ENCODE data around the gene VMO1.
"Not testable (repeated sequence)": the region's sequence is repeated elsewhere in the genome, so short reads cannot be mapped to it uniquely, and the experiment has no call there.

The VMO1 gene, protein sequence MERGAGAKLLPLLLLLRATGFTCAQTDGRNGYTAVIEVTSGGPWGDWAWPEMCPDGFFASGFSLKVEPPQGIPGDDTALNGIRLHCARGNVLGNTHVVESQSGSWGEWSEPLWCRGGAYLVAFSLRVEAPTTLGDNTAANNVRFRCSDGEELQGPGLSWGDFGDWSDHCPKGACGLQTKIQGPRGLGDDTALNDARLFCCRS

DNA sequence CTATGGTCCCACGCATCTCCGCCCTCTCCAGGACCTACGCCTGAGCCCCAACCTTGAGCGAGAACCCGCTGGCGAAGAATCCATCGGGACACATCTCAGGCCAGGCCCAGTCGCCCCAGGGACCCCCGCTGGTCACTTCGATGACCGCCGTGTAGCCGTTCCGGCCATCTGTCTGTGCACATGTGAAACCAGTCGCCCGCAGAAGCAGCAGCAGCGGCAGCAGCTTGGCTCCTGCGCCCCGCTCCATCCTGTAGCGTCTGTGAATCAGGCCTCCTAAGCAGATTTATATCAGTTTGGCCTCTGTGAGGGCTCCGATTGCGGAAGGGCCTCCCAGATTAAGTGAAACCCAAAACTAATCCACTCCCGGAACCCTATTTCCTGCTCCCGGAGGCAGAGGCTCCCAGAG is at the start of gene VMO1:
VMO1 (minus strand) TSS at position 259 of the 406 bp plus-strand sequence; CDS start at position 247, 12 bp downstream.
- no peak for DNase-seq

DNA sequence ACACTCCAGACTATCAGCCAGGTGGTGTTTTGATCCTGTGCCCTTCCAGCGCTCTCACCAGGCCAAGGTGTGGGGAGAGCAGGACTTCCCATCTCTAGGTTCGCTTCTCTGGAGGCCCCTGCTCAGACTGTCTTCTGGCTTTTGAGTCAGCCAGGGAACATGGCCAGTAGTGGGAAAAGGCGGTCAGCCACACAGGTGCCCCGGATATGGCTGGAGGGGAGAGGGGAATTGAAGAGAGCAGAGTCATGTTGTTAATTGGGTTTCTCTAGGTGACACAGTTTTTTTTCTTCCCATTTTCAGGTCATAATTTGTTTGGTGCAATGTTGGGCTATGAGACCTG is 48.5 kb upstream of the VMO1 start:
- no peak for DNase-seq

DNA sequence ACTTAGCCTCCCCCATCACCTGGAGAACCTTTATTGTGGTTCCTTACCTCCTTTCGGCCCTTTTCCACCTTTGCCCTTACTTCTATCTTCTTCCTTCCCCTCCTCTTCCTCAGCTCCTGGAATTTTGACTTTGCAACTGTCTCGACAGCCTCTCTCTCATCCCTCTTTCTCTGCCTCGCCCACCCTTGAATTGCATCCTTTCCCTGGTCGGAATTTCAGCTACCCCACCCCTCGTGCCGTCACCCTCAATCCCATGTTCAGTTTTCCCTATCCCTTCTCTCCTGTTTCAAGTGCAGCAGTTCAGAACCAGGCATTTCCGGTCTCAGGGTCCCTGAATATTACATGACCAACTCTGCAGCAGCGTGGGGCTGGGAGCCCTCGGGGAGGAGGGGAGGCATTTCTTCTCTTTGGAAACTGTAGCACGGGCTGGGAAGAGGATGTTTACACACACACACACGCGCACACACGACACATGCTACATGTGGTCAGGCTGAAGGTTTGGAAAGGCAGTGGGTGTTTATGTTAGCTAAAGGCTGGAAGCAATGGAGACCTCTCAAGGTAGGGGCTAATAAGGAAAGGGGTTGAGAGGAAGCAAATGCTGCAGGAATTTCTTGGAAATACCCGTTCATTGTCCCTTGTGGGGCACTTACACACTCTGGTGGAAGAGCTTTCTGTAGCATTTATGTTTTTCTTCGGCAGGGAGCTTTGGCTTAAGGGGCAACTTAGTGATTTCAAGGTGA is 47.9 kb upstream of the VMO1 start:
- no peak for DNase-seq

DNA sequence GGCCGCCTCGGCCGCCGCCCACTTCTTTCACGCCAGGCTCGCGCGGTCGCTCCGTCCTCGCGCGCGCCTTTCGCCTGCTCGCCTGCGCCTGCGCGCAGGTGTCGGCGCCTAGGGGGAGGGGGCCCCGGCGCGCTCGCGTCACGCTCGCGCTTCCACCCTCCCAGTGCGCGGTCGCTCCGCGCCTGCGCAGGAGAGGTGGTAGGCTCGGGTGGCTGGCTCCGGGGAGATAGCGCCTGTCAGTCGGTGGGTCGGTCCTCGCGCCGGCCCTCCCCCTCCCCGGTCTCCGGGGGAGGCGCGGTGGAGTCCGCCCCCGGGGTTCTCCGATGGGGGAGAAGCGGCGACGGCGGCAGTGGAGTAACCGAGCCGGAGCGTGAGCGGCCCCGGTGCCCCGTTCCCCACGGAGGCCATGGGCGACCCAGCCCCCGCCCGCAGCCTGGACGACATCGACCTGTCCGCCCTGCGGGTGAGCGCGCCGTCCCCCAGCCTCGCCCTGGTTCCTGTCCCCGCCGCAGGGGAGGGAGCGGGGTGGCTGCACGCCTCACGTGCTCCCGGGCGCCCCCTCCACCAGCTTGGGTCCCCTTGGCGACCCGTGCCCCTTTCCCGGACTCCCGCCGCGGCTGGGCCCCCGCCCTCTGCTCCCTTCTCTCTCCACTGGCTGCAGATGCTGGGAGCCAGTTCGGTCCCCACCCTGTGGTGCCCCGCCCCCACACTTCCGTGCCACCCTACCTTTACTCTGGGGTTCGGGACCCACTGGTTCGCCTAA is 47.2 kb upstream of the VMO1 start, which contains the start of gene MINK1:
MINK1 (plus strand) TSS at position 163 of the 763 bp plus-strand sequence; CDS start at position 407, 244 bp downstream.
- peak; percentile 85 for DNase-seq

DNA sequence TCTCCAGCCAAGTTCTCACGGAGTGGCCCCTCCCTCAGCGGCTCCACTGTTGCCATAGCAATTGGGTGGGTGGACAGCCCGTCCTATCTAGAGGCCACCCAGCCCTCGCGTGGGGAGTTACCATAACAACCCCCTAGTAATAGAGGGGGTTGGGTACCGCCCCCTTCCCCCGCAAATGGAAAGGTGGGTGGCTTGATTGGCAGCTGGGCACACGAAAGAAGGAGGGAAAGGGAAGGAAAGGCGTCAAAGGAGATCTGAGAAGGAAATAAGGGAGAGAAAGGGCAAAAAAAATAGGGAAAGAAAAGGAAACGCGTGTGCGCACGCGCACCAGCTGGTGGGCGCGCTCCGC is 46.6 kb upstream of the VMO1 start:
- DNase-seq = not testable (repeated sequence)

DNA sequence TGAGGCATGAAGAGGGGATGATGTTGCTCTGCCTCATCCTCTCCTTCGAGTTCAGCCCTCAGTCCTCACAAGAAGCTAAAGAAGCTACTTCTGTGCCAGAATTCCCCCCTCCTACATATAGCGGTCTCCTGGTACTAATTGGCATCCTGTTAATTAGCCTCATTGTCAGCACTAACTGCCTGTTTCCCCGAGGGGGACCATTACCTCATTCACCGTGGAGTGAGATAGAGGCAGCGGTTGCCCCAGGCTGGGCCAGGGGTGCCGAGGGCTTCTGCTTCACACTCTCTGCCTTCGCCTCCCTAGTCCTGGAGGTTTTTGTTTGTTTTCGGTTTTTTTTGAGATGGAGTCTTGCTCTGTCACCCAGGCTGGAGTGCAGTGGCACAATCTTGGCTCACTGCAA is 41.2 kb upstream of the VMO1 start:
- no peak for DNase-seq

DNA sequence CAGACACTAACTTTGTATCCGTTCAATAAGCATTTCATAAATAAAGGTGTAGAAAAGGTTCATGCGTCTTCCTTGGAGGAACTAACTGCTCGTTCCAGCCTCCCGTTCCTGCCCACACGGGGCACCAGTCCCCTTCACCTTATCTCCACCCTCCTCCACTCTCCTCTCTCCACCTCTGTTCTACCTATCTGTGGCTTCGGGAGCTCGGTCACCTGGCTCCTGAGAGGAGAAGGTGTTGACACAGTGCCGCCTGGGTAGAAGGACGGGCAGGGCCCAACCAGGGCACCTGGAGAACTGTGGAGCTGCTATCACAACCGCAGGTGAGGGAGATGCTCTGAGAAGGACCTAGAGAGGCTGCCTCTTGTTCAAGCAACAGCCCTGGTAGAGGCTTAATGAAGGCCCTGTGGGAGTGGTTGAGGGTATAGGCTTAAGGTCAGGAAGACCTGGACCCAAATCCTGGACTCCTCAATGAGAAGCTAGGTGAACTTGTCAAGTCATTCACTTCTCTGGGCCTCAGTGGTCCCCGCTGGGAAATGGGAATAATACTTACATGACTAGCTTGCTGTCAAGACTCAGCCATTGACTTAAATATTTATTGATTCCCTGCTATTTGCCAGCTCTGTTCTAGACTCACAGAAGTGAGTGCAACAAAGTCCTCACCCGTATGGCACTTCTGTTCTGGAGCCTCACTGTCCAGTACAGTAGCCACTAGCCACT is 37.4 kb upstream of the VMO1 start:
- DNase-seq = no peak

DNA sequence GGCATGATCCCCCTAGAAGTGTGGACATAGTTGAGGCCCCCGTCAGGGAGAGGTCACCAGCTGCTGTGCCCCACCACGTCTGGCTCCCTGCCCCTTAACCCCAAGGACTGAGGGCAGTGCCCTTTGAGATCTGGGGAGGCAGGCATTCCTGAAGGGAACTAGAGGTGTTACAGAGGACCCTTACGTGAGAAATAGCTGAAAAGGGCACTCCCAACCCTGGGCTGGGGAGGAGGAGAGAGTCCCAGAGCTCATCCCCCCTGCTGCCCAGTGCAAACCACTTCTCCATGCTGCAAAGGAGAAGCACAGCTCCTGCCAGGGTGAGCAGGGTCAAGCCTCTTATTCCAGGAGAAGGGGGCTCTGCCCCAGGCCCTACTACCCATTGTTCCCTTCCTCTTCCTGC is 36.7 kb upstream of the VMO1 start:
- DNase-seq = no peak

DNA sequence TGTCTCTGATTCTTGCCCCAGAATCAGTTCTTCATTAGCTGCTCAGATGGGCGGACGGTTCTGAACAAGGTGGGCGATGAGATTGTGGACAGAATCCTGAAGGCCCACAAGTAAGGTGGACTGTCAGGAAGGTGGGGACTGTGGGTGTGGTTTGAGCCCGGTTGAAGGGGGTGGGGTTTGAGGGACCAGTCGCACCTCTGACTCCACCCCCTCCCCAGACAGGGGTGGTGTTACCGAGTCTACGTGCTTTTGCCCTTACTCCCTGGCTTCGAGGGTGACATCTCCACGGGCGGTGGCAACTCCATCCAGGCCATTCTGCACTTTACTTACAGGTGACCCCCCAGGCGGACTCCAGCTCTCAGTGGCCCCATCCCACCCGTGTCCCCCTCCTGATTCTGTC is 32.1 kb upstream of the VMO1 start:
- no peak for DNase-seq

DNA sequence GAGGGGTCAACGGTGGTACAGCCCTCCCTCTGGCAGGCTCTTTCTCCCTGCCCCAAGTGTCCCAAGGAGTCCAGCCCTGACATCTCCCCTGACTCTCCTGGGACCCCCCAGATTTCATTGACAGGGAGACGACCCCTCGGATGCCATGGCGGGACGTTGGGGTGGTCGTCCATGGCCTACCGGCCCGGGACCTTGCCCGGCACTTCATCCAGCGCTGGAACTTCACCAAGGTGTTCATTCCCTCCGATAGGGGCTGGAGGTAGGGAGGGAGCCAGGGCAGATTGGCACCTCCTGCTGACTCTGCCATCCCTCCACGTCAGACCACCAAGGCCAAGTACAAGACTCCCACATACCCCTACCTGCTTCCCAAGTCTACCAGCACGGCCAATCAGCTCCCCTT is 30.7 kb upstream of the VMO1 start:
- DNase-seq = no peak

DNA sequence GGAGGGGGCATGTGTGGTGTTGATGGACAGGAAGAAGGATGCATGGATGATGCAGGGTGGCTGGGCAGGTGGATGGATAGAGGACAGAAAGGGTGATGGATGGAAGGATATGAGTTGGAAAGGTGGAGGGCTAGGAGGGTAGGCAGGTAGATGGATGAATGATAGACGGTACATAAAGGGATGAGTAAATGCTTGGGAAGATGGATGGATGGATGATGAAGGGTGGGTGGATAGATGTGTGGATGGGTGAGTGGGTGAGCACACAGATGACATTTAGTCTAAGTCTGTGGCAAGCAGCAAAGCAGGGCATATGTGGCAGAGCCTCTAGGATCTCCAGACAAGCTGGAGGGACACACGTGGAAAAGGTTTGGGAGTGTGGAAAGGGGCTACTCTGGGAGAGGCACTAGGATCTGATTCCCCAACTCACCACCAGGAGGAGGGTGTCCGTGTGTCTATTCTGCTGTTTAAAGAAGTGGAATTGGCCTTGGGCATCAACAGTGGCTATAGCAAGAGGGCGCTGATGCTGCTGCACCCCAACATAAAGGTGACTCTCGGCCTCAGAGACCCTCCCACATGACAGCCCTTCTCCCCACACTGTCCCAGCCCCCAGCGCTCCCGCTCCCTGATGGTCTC is 29.0 kb upstream of the VMO1 start:
- DNase-seq = no peak

DNA sequence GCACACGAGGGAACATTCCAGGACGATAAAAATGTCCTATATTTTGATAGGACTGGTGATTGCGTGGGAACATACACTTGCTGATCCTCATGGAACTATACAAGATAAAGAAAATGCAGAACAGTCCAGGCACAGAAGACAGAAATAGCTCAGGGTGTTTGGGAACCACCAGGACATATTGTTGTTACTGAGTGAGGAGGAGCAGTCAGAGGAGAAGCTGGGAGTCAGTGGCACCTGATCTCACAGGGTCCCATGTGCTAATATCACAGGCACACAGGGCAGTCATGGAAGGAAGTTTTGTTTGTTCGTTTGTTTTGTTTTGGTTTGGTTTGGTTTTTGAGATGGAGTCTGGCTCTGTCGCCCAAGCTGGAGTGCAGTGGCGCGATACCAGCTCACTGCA is 26.5 kb upstream of the VMO1 start:
- no peak for DNase-seq

DNA sequence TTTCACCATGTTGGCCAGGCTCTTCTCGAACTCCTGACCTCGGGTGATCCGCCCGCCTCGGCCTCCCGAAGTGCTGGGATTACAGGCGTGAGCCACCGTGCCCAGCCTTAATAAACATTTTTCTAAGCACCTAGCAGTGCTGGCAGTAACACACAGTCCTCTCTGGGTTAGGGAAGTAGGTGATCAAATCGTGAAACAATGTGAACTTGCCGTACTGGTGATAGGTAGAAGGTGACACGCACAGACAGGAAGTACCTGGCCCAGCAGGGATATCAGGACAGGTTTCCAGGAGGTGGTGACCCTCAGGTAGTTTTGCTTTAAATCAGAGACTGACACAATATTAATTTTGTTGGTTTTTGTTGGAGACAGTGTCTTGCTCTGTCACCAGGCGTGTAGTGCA is 25.3 kb upstream of the VMO1 start:
- no peak for DNase-seq

DNA sequence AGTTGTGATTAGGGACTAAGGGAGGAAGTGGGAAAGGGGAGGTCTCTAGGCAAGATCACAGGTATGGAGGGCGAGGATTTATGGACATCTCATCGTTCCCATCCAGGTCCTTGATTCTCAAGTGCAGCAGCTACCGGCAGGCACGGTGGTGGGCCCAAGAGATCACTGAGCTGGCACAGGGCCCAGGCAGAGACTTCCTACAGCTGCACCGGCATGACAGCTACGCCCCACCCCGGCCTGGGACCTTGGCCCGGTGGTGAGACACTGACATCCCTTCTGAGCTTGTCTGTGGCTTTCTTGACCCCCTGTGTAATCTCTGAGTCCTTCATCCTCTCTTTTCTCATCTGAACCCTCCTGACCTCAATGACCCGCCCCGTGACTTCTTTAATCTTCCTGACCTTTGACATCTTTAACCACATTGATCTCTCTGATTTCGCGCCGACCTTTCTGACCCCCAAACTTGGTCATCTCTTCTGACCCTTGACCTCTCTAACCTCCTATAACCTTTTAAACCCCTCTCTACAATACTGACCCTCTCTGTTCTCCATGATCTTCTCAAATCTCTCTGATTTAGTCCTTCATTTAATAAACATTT is 24.6 kb upstream of the VMO1 start:
- DNase-seq = no peak

DNA sequence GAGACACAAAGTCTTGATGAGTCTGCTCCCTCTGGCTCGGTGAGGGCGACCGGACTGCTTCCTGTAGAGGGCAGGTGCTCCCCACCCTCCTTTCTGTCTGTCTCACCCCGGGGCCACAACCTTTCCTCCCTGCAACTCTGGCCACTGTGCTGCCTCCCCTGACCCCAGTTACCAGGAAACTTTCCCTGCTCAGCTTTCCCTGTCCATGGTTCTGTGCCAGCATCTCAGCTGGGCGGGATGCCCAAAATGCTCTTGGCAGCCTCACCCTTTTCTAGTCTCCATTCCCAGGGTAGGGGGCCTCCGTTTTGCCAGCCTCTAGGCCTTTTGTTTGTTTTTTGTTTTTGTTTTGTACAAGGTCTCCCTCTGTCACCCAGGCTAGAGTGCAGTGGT is 22.2 kb upstream of the VMO1 start:
- DNase-seq = no peak

DNA sequence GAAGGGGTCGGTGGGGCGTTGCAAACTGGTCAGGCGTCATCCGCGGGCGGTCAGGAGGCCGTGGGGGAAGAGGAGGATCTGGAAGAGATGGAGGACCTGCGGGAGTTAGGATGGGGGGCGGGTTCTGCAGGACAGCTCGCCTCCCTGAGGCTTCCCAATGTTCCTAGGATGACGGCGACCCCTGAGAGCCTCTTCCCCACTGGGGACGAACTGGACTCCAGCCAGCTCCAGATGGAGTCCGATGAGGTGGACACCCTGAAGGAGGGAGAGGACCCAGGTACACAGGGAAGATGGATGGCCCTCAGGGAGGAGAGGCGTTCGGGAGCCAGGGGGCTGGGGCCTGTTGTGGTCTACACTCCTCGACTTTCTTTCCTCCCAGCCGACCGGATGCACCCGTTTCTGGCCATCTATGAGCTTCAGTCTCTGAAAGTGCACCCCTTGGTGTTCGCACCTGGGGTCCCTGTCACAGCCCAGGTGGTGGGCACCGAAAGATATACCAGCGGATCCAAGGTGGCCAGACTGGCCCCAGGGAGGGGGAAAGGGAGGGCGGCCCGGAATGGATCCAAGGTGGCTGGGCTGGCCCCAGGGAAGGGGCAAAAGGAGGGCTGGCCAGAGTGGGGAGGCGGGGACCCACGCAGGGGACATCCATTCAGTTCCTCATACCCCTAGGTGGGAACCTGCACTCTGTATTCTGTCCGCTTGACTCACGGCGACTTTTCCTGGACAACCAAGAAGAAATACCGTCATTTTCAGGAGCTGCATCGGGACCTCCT is 21.6 kb upstream of the VMO1 start:
- no peak for DNase-seq

DNA sequence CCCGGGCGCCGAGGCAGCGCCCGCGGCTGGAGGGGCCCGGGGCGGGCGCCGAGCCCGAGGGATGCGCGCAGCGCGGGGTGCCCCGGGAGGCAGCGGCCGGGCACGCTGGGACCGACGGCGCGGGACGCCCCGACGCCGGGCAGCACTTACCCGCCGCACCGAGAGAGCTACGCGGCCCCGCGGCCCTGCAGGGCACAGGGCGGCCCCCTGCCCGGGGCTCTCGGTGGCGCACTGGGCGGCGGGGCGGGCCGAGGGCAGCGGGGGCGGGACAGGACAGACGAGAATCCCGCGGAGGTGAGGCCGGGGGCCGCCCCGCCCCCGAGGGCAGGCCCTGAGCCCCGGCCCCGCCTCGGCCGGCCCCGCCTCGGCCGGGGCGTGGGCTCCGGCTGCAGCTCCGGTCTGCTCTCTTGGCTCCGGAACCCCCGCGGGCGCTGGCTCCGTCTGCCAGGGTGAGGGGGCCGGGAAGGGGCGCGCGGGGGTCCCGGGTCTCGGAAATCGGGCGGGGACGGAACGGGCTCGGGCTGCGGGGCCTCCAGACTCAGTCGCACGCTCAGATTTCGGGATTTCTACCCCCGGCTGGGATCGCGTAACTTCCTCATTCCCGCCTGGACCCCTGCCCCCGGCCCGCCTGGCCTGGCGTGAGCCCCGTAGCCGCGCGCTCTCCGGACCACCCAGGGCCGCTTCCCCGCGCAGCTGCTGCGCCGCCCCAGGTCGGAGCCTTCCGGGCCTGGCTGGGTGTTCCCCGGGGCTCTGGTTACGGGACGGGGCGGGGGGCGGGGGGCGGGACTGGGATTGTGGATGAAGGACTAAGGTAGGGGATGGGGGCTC is 20.8 kb upstream of the VMO1 start, which contains the start of gene PLD2:
PLD2 (plus strand) TSS at position 376 of the 828 bp plus-strand sequence. CDS start 621 bp downstream, outside the sequence.
- peak; percentile 67 for DNase-seq

DNA sequence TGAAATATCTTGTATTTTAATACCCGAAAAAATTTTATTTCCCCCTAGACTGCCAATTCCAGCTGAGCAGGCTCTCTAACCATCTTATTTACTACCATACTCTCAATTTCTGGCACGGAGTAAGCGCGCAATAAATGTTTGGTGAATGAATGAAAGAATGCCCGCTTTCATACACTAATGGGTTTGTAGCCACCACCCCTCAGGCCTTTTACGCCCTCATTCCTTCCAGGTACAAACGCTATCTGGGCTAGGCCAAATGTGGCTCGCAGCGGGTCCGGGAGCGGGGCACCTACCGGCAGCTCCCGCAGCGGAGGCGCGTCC is 20.3 kb upstream of the VMO1 start:
- DNase-seq = no peak

DNA sequence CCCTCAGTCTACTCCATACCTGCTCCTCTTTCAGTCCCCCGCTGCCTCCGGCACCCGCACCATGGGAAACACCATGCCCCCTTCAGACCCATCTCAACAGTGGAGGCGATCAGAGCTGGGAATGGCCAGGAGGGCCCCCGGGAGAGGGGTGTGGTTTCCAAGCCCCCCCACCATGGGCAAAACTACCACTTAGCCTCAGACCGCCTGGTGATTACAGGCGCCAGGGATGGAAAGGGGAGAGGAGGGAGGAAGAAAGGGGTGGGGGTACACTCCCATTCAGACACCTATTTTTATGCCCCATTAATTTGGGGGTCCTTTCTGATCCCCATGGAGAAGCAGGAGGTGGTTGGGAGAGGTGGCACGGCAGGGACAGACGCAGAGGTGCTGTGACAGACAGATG is 16.1 kb upstream of the VMO1 start, which contains the start of gene C17orf114:
C17orf114 (minus strand) TSS at position 101 of the 400 bp plus-strand sequence.
- DNase-seq = no peak

DNA sequence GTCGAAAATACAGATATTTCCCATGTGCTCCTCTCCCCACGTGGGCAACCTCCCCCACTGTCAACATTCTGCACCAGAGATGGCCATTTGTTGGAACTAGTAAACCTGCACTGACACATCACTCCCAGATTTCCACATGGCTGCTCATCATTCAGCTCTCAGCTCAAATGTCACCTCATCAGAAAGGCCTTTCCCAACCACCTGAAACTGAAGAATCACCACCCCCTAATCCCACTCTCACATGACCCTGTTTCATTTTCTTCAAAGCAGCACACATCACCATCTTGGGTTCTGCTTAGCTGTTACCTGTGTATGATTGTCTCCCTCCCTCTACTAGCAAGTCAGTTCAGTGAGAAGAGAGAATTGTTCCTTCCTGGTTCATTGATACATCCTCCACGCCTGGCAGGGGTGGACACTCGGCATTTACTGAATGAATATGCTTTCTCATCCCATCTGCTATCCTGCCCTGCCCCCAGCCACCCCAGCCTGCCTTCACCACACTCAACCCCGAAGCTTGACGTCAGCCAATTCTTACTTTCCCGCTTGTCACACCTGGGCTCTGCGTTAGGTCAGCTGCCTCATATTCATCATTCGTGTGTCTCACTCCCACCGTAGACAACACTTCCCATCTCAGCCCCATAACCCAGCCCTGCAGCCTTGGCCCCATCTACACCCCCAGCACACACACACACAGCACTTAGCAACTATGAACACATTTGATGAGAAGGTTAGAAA is 14.5 kb upstream of the VMO1 start:
- peak; percentile 31 for DNase-seq

Measured in kidney glomerular epithelial cell (primary cell).